ENCODE results near the gene RNU6-8. TPM values are rescaled to one million over a fixed set of nuclear protein-coding genes. Genes with fewer than 3 reads are reported as not detected.

Gene RNU6-8
- total RNA-seq, 1 experiment from 2014 or later: not detected

Other genes with a start within 250 kb of the RNU6-8 start
- gene ARHGAP5, start 126.0 kb downstream of the RNU6-8 start, total RNA-seq (2014; rRNA removed; shearing (Covaris generic)): 33.3 and 53.0 TPM in 2 replicates
- gene RNU6-7, start 1.2 kb downstream of the RNU6-8 start, total RNA-seq (2014; rRNA removed; shearing (Covaris generic)): not detected in 2 replicates
- 0.22 and 0.28 TPM in 2 replicates for gene AKAP6, start 126.0 kb upstream of the RNU6-8 start, total RNA-seq (2014; rRNA removed; shearing (Covaris generic))